NK-92 (cell line): ENCODE data around the gene SLC6A8.
"Not testable (repeated sequence)": the region's sequence is repeated elsewhere in the genome, so short reads cannot be mapped to it uniquely, and the experiment has no call there.

Experiments used
- DNase-seq: peaks from one replicate; lab custom pipeline; 2025; ENCODE audit not compliant: unreplicated experiment; lab: John Stamatoyannopoulos, UW

The SLC6A8 gene

DNA sequence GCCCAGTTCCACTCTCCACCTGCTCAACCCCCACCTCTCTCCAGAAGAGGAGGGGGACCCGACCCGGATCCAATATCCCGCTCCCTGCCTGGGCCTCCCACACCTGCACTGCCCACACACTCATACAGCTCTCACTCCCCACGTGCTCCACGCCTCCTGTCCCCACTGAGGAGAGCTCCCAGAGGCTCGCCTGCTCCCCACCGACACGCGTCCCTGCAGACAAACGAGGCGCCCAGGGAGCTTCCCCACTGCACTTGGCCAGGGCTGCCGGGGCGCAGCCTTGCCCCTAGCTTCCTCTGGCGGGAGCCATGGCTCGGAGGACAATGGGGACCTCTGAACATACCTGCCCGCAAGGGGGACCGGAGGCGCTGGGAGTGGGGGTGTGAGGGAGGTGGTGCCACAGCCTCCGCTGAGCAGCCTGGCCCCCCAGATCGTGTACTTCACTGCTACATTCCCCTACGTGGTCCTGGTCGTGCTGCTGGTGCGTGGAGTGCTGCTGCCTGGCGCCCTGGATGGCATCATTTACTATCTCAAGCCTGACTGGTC is 5.0 kb downstream of the SLC6A8 start:
- no peak for DNase-seq

DNA sequence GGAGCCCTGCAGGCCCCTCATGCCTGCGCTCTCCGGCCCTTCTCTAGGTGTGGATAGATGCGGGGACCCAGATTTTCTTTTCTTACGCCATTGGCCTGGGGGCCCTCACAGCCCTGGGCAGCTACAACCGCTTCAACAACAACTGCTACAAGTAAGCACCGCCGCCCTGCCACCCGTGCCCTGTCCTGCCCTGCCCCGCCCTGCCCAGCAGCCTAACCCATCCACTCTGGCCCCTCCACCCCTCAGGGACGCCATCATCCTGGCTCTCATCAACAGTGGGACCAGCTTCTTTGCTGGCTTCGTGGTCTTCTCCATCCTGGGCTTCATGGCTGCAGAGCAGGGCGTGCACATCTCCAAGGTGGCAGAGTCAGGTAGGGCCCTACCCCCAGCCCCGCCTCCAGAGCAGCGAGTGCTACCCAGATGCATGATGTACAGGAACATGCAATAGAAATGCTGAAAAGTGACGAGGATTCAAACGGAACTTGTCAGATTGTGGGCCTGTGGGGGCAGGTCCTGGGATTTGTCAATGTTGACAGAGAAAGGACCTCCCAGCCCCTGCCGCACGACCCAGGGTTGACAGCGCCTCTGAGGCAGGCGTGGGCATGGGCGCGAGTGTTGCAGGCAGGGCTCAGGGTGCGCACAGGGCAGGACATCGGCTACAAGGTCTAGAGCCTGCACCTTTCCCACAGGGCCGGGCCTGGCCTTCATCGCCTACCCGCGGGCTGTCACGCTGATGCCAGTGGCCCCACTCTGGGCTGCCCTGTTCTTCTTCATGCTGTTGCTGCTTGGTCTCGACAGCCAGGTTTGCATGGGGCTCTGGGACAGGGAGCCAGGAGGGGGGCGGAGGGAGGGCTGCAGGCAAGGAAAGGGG is 5.7 kb downstream of the SLC6A8 start:
- DNase-seq, result no peak

DNA sequence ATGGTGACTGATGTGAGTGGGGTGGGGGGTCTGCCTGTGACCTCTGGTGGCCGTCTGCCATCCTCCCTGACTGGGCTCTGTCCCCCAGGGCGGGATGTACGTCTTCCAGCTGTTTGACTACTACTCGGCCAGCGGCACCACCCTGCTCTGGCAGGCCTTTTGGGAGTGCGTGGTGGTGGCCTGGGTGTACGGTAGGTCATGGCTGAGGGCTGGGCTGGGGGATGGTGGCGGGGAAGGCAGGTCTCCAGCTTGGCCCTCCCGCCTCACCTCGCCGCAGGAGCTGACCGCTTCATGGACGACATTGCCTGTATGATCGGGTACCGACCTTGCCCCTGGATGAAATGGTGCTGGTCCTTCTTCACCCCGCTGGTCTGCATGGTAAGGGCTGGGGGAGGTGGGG is 6.5 kb downstream of the SLC6A8 start:
- DNase-seq, result not testable (repeated sequence)

DNA sequence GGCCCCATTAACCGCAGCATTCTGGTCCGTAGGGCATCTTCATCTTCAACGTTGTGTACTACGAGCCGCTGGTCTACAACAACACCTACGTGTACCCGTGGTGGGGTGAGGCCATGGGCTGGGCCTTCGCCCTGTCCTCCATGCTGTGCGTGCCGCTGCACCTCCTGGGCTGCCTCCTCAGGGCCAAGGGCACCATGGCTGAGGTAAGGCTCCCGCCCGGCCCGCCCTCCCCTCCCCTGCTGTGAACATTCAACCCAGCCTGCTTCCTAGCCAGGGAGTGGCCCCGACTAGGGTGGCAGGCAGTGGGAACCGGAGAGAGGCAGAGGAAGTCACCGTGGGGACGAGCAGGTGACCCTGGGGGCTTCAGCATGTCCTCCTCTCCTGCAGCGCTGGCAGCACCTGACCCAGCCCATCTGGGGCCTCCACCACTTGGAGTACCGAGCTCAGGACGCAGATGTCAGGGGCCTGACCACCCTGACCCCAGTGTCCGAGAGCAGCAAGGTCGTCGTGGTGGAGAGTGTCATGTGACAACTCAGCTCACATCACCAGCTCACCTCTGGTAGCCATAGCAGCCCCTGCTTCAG is 7.1 kb downstream of the SLC6A8 start:
- DNase-seq, result no peak

DNA sequence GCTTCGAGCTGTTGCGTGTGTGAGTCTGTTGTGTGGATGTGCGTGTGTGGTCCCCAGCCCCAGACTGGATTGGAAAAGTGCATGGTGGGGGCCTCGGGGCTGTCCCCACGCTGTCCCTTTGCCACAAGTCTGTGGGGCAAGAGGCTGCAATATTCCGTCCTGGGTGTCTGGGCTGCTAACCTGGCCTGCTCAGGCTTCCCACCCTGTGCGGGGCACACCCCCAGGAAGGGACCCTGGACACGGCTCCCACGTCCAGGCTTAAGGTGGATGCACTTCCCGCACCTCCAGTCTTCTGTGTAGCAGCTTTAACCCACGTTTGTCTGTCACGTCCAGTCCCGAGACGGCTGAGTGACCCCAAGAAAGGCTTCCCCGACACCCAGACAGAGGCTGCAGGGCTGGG is 8.4 kb downstream of the SLC6A8 start:
- no peak for DNase-seq

DNA sequence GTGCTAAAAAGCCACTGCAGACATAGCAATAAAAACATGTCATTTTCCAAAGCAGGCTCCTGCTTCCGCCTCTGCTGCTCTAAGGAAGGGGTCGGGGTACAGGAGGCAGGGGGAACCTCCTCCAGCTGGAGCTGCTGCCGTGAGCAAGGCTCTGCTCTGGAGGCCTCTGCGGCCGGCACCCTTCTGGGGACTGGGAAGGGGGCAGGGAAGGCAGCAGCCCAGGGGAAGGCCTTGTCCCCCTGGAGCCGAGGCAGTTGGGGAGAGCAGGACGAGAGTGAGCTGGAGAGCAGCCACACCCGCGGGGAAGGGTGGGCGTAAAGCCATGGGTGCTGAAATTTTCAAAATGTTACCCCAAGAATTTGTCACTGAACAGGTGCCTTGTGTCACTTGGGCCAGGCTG is 8.8 kb downstream of the SLC6A8 start:
- not testable (repeated sequence) for DNase-seq

DNA sequence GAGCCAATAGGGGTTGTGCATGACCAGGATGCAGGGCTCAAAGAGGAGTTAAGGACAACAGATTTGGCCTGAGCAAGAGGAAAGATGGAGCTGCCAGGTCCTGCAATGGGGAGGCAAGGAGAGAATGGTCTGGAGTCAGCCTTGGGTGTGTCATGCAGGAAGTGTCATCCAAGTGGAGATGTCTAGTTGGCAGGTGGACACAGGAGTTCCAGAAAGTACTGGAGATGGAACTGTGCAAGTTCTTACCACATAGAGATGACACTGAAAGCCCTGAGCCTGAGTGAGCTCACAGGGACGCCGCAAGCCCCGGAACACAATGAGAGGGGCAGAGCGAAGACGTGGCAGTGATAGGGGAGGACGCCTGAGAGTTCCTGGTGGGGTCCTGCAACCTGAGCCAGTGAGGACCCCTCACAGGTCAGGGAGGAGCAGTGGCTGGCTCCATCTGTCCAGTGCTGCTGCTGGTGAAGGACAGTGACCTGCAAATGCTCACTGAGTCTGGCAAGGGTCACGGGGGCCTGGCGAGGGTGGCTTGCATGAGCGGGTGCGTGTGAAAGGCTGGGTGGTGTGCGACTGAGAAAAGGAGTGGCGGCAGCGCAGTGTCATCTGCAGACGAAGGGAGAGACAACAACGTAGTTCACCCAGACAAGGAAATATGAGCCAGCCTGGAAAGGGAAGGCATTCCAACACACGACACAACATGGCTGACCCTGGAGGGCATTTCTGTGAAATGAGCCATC is 9.4 kb downstream of the SLC6A8 start:
- DNase-seq, result not testable (repeated sequence)

DNA sequence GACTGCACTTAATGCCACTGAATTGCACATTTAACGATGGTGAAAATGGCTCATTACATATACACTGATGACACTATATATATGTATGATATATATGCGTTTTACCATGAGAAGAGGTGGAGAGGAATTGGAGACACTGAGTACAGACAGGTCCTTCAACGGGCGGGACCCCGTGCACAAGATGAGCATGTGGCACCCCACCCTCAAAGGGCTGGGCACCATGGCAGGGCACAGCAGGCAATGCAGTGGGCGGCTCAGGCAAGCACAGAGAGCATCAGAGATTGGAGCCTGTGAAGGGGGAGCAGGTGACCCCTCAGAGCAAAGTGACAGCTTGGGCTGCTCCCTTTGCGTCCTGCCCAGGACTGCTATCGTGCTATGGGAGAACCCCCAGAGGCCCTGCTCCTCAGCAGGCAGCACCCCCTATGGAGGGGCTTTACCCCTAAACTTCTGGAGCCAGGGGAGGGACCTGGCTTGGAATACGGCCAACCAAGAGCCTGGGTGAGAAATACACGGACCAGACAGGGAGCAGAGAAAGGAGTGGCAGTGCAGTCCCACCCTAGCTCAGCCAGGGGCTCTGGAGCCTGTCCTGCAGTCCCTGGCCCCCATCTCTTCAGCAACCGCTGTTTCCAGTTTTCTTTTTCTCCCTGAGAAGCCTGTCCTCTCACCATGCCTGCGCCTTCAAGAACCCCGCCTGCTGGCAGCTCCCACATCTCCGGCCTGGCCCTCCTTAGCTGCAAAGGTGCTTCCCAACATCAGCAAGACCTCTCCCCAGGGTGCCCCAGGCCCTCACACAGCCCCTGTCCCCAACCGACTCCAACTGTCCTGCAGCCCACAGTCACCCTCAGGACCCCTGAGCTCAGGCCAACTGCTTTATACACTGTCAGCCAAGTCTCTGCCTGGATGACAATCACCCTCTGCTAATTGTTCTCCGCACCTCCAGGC is 10.5 kb downstream of the SLC6A8 start:
- no peak for DNase-seq

DNA sequence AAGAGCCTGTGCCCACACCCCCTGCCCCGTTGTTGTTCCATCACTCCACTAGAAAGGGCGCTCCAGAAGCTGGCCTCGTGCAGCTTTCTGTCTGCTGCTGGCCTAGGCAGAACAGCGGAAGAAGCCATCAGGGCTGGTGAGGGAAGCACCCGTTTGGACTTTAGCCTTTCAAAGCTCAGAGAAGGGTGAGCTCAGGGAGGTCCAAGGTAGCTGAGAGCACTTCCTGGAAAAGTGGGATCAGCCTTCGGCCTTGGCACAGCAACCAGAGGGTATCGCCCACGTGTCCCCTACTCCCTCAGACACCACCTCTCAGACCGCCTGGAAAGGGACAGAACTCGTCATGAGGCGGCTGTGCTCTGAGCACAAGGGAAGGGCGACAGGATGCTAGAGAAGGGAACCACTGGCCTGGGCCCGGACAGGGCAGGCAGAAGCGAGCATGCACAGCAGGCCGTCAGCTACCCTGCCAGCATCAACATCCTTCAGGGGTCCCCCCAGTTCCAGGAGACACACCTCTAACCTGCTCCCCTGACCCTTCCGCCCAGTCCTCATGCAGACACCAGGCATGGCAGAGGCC is 11.6 kb downstream of the SLC6A8 start:
- DNase-seq, result not testable (repeated sequence)

DNA sequence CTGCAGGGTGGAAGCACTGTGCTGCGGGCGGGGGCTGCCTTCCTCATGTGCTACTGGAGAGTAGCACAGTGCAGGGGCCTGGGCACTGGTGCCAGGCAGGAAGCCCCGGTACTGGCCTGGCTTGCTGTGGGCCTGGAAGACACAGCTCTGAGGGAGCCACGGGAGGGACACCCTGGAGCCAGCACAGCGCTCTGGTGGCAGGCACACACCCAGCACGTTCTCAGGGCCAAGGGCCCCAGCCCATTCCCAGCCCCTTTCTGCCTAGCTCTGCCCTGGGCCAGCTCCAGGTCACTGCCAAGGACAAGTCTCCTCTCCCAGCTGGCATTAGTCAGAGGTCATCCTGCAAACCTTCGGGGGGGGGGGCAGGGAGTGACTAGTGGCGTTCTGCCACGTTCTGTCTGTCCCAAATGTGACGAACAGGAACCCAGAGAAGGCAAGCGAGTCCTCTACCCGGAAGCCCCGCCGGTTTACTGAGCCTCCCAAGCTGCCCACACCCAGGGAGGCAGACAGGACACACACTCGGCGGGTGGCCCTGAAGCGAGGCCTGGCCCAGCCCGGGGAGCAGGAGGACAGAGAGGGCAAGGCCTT is 12.2 kb downstream of the SLC6A8 start:
- DNase-seq, result not testable (repeated sequence)

DNA sequence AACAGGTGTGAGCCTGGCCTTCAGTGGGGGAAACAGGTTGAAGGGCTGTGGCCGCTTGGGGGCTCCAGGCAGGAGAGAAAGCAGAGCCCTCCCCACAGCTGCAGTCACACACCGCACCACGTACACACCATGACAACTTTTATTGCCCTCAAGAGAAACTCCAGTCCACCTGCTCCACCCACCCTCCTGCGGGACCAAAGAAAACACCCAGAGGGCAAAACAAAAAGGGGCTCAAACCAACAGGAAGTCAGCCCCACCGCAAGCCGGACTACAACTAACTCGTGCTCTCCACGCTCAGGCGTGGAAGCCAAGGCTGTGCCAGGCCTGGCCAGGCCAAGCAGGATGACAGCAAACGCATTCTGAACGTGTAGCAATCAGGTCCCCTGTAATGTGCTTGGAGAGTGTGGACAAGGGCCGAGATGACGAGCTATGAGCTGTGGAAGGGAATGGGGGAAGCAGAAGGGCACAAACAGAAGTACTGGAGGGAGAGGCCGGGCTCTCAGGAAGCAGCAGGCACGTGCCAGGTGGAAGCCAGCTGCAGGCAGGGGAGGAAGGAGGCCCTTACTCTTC is 12.7 kb downstream of the SLC6A8 start:
- no peak for DNase-seq

DNA sequence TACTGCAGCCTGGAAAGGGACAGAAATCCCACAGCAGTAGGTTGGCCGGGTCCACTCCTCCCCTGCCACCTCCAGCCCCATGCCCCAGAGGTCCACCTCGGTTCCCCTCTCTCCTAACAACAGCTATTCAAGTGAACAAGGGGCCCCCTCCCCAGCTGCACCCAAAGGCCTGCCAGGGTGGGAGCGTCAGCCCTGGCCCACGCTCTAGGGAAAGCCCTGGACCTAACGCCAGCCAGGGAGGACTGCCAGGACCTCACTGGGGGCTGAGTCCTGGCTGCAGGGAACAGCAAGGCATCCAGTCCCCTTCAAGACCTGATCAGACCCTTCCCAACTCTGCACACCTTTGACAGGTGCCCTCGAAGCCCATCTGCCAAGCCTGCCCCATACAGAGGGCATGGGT is 13.2 kb downstream of the SLC6A8 start:
- DNase-seq, result no peak

DNA sequence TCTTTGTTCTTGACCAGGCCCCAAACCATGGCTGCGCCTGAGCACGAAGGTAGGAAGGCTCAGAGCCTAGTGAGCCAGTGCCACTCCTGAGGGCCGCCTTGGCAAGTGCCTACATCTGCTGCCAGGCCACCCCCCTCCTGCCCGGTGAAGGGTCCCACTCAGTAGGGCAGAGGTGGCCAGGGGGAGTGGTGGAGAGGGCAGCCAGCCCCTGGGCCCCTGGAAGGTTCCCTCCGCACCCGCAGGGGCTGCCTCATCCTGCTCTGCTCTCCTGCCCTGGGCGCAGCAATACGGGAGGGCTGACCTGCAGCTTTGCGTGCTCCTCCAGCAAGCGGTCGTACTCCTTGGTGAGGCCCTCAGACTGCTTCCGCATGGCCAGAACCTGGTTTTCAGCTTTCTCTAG is 14.0 kb downstream of the SLC6A8 start:
- DNase-seq, result no peak

DNA sequence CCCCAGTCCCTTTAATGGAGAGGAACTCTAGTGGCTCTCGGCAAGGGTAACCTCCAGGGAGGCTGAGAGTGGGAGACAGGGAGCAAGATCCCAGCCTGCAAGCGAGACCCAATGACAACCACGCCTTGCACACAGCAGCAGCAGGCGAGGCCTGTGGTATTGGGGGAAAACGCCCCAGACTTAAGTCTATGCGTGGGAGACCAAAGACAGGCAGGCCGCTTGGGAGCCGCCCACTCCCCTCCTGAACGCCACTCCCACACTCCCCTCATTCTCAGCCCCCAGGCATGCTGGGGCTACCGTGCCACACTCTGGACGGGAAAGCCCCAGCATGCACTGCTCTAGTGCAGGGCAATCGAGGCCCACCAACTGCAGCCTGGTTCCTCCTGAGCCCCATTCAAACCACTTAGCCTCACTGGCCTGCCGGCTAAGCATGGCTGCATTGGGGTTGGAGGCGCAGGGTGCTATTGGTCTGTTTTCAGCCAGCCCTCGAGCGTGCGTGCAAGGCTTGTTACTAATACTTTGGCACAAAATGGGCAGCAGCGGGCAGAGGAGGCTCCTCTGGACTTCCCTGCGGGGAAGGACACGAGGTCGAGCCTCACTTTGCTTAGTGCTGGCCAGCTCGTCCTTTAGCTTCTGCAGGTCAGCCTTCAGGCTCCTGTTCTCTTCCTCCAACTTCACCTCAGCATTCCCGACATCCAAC is 14.8 kb downstream of the SLC6A8 start:
- DNase-seq, result no peak

DNA sequence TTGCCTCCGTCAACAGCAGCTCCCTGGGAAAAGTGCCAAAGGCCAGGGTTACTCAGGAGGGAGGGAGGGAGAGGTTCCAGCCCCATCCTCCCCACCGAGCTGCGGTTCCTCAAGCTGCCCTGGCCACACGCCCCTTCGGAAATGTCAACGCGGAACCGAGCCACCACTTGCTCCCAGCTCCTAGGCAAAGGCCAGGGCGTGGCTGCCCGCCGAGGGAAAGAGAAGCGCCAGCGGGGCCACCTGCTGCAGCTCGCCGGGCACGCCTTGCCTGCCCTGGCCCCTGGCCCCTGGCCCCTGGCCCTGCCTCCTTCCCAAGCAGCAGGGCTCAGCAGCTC is 15.3 kb downstream of the SLC6A8 start:
- no peak for DNase-seq

DNA sequence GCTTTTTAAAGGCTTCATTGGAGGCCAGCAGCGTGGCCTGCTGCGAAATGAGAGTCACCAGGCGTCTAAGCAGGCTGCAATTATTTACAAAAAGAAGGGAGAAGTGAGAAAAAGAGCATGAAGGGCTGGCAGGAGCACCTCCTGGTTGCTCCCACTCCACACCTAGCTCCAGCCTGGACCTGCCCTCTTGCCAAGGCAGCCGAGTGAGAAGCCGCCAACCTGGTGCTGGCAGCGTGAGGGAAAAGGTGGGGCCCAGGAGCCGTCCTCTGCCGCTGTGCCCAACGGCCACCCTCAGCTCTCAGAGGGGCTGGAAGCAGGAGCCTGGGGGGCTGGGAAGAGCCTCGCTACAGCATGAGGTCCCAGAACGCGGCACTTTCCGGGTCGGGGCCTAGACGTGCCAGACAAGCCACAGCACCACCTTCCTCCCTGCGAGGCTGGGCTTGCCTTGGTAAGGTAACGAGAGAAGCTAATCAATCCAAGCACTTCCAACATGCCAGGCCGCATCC is 16.3 kb downstream of the SLC6A8 start:
- DNase-seq, result no peak

DNA sequence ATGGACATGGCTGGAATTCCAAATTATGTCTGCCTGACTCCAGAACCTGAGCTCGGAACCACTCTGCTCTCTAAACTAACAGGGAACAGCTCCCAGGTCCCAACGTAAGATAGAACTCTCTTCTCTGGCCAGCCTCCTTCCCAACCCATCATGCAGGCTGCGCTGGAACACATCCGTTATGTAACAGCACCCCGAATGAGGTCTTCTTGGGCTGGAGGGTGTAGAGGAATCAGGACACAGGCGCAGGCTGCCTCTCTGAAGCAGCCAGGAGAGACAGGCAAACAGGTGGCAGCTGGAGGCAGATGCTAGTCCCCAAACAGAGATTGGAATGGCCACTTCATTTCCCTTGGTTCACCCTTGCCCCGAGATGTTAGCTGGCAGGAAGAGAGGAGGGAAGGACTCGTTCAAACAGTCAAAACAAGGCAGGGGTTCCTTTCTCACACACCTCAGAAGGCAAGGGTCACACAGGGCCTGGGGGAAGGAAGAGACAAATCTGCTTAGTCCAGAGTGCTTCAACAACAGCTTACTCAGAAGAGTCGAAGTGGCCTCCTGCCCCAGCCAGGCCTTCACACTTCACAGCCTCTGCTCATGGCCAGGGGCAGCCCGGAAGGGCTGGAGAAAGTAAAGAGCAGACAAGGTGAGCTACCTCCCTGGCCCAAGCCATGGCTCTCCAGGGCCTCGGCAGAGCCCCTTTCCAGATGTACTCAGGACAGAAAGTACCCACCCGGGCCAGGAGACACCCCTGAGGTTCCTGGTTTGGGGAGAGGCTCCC is 17.1 kb downstream of the SLC6A8 start:
- DNase-seq, result not testable (repeated sequence)
